ENCODE measurements around the gene PCNT. TPM values are rescaled to one million over a fixed set of nuclear protein-coding genes. Genes with fewer than 3 reads are reported as not detected.
A peak's percentile ranks its signal among the peaks of the same experiment; 100 is the strongest.

The PCNT gene
- total and polyA plus RNA-seq, 4 experiments from 2014 or later = 2.0 to 52.1 (median 36.1) TPM

GRCh38 chr21:46323227-46323709 lies 688 bp upstream of the PCNT start:
- POLR2A ChIA-PET (ENCODE audit: partially characterized antibody) = interaction anchor here (0.6 to 1.8 kb wide), 4 partner anchors 27 to 103 kb away, joined by 3 to 16 read pairs (median 4); partner anchors contain the start of genes MCM3AP and YBEY

GRCh38 chr21:46324390-46325072 lies 575 bp downstream of the PCNT start:
- Mint-ChIP-seq H3K4me1 (peaks cover 15 to 44% (median 28%) of the 10 kb centered on the region in 4 donors), H3K36me3 (peaks cover 9 to 20% of the 10 kb centered on the region in 2 donors), H3K4me3 (peak overlapping the region; percentile 84 to 98 (median 96)), H3K9me3 (peaks cover 0 to 2% (median 0%) of the 10 kb centered on the region in 8 donors), H3K27me3 (no peaks in the 10 kb centered on the region), H3K27ac (peak overlapping the region in 5 of 7 donors; percentile 91 to 99 (median 99))
- Histone ChIP-seq H3K27me3 (ENCODE audit: insufficient read depth, low read length) (no peaks in the 10 kb centered on the region), H3K27ac (ENCODE audit: low read depth, low read length) (peak overlapping the region; percentile 94), H3K4me3 (ENCODE audit: low read length in 2 of 2) (peak overlapping the region; percentile 73 to 93), H3K9me3 (ENCODE audit: control insufficient read depth in 1 of 2, low read length in 2 of 2) (no peaks in the 10 kb centered on the region), H3K4me1 (ENCODE audit: insufficient read depth, low read length) (peaks cover 28% of the 10 kb centered on the region), H3K36me3 (ENCODE audit: insufficient read depth, low read length) (no peaks in the 10 kb centered on the region)
- POLR2A ChIA-PET (ENCODE audit: partially characterized antibody) = interaction anchor here (0.6 to 2.2 kb wide), 5 partner anchors 39 to 311 kb away, joined by 3 to 16 read pairs (median 6); partner anchors contain the start of genes MCM3AP, PRMT2 and YBEY
- intact Hi-C loops (cut with micrococcal nuclease) = loop anchor here (1.0 to 10.0 kb wide), 6 partner anchors 38 to 350 kb away; partner anchors contain the start of genes DIP2A, LSS and YBEY
- peak; percentile 77 to 92 (median 88) for DNase-seq
- CTCF ChIA-PET (ENCODE audit: partially characterized antibody) = no interaction called here

More at GRCh38 chr21:46323227-46323709, 688 bp upstream of the PCNT start:
- Histone ChIP-seq H3K9me3 (ENCODE audit: control insufficient read depth in 1 of 2, low read length in 2 of 2) (no peaks in the 10 kb centered on the region), H3K27ac (ENCODE audit: low read depth, low read length) (peak overlapping the region; percentile 94), H3K4me1 (ENCODE audit: insufficient read depth, low read length) (peaks cover 28% of the 10 kb centered on the region), H3K27me3 (ENCODE audit: insufficient read depth, low read length) (no peaks in the 10 kb centered on the region), H3K36me3 (ENCODE audit: insufficient read depth, low read length) (no peaks in the 10 kb centered on the region), H3K4me3 (ENCODE audit: low read length in 2 of 2) (peak overlapping the region; percentile 73 to 93)
- peak in 1 of 5 donors; percentile 2 for DNase-seq
- H3K27me3 Mint-ChIP-seq = no peaks in the 10 kb centered on the region
- CTCF ChIA-PET (ENCODE audit: partially characterized antibody) = interaction anchor here (0.9 to 1.6 kb wide), 3 partner anchors 13 to 180 kb away, joined by 3 to 4 read pairs (median 4); no protein-coding TSS in a partner anchor
- peaks cover 9 to 17% of the 10 kb centered on the region in 2 donors for H3K36me3 Mint-ChIP-seq
- peaks cover 15 to 44% (median 28%) of the 10 kb centered on the region in 4 donors for H3K4me1 Mint-ChIP-seq
- peaks cover 0 to 2% (median 0%) of the 10 kb centered on the region in 8 donors for H3K9me3 Mint-ChIP-seq
- H3K27ac Mint-ChIP-seq = peak overlapping the region; percentile 31 to 91 (median 75)
- intact Hi-C loops (cut with micrococcal nuclease) = loop anchor here (10.0 kb wide), 1 partner anchor 348 kb away; no protein-coding TSS in a partner anchor
- peak overlapping the region; percentile 88 to 98 (median 96) for H3K4me3 Mint-ChIP-seq

GRCh38 chr21:46325073-46325912 lies 1.3 kb downstream of the PCNT start:
- intact Hi-C loops (cut with micrococcal nuclease) = loop anchor here (10.0 kb wide), 1 partner anchor 350 kb away; no protein-coding TSS in a partner anchor
- Mint-ChIP-seq H3K9me3 (peaks cover 0 to 2% (median 0%) of the 10 kb centered on the region in 8 donors), H3K4me1 (peaks cover 15 to 44% (median 28%) of the 10 kb centered on the region in 4 donors), H3K27ac (peak overlapping the region; percentile 71 to 91 (median 89)), H3K27me3 (no peaks in the 10 kb centered on the region), H3K4me3 (peak overlapping the region; percentile 81 to 97 (median 86)), H3K36me3 (peaks cover 9 to 23% of the 10 kb centered on the region in 2 donors)
- peak in 1 of 5 donors; percentile 56 for DNase-seq
- H3K36me3 ChIP-seq (ENCODE audit: insufficient read depth, low read length) = no peaks in the 10 kb centered on the region
- H3K4me1 ChIP-seq (ENCODE audit: insufficient read depth, low read length) = peaks cover 28% of the 10 kb centered on the region
- peak overlapping the region; percentile 69 for H3K27ac ChIP-seq (ENCODE audit: low read depth, low read length)
- no peaks in the 10 kb centered on the region for H3K27me3 ChIP-seq (ENCODE audit: insufficient read depth, low read length)
- H3K9me3 ChIP-seq (ENCODE audit: control insufficient read depth in 1 of 2, low read length in 2 of 2) = no peaks in the 10 kb centered on the region
- ChIA-PET POLR2A (ENCODE audit: partially characterized antibody) (interaction anchor here (0.9 to 2.2 kb wide), 4 partner anchors 40 to 311 kb away, joined by 3 to 6 read pairs (median 4); partner anchors contain the start of genes DIP2A and MCM3AP), CTCF (ENCODE audit: partially characterized antibody) (interaction anchor here (1.0 to 1.3 kb wide), 3 partner anchors 40 to 182 kb away, joined by 3 to 11 read pairs (median 4); partner anchors contain the start of genes MCM3AP and YBEY)
- H3K4me3 ChIP-seq (ENCODE audit: low read length in 2 of 2) = peak overlapping the region; percentile 73 to 93

GRCh38 chr21:46326110-46326703 lies 2.3 kb downstream of the PCNT start:
- intact Hi-C loops (cut with micrococcal nuclease) = loop anchor here (10.0 kb wide), 1 partner anchor 351 kb away; no protein-coding TSS in a partner anchor
- H3K27ac Mint-ChIP-seq = peak overlapping the region in 2 of 7 donors; percentile 30 to 91

GRCh38 chr21:46327711-46328110 lies 3.8 kb downstream of the PCNT start:
- ChIA-PET POLR2A (ENCODE audit: partially characterized antibody) (no interaction called here), CTCF (ENCODE audit: partially characterized antibody) (no interaction called here)
- intact Hi-C loops (cut with micrococcal nuclease) = loop anchor here (10.0 kb wide), 1 partner anchor 353 kb away; no protein-coding TSS in a partner anchor
- Mint-ChIP-seq H3K27ac (no peak overlapping the region), H3K27me3 (no peaks in the 10 kb centered on the region), H3K9me3 (peaks cover 0 to 2% (median 0%) of the 10 kb centered on the region in 8 donors), H3K4me3 (no peak overlapping the region), H3K4me1 (peaks cover 6 to 25% (median 20%) of the 10 kb centered on the region in 4 donors), H3K36me3 (peaks cover 19 to 30% of the 10 kb centered on the region in 2 donors)
- H3K9me3 ChIP-seq (ENCODE audit: control insufficient read depth in 1 of 2, low read length in 2 of 2) = no peaks in the 10 kb centered on the region
- H3K4me3 ChIP-seq (ENCODE audit: low read length in 2 of 2) = no peak overlapping the region
- H3K27ac ChIP-seq (ENCODE audit: low read depth, low read length) = no peak overlapping the region
- peaks cover 14% of the 10 kb centered on the region for H3K4me1 ChIP-seq (ENCODE audit: insufficient read depth, low read length)
- H3K27me3 ChIP-seq (ENCODE audit: insufficient read depth, low read length) = no peaks in the 10 kb centered on the region
- H3K36me3 ChIP-seq (ENCODE audit: insufficient read depth, low read length) = no peaks in the 10 kb centered on the region
- no peak for DNase-seq

More at GRCh38 chr21:46326110-46326703, 2.3 kb downstream of the PCNT start:
- Mint-ChIP-seq H3K4me3 (peak overlapping the region in 5 of 8 donors; percentile 4 to 83 (median 43)), H3K4me1 (peaks cover 15 to 40% (median 29%) of the 10 kb centered on the region in 4 donors), H3K36me3 (peaks cover 14 to 27% of the 10 kb centered on the region in 2 donors), H3K27me3 (no peaks in the 10 kb centered on the region), H3K9me3 (peaks cover 0 to 2% (median 0%) of the 10 kb centered on the region in 8 donors)
- H3K4me3 ChIP-seq (ENCODE audit: low read length in 2 of 2) = no peak overlapping the region
- H3K27me3 ChIP-seq (ENCODE audit: insufficient read depth, low read length) = no peaks in the 10 kb centered on the region
- no peak for DNase-seq
- ChIA-PET POLR2A (ENCODE audit: partially characterized antibody) (interaction anchor here (0.9 to 2.2 kb wide), 4 partner anchors 41 to 310 kb away, joined by 3 to 6 read pairs (median 4); partner anchors contain the start of genes DIP2A and MCM3AP), CTCF (ENCODE audit: partially characterized antibody) (interaction anchor here (1.0 to 1.3 kb wide), 3 partner anchors 41 to 183 kb away, joined by 3 to 11 read pairs (median 4); partner anchors contain the start of genes MCM3AP and YBEY)
- H3K36me3 ChIP-seq (ENCODE audit: insufficient read depth, low read length) = no peaks in the 10 kb centered on the region
- no peaks in the 10 kb centered on the region for H3K9me3 ChIP-seq (ENCODE audit: control insufficient read depth in 1 of 2, low read length in 2 of 2)
- peaks cover 27% of the 10 kb centered on the region for H3K4me1 ChIP-seq (ENCODE audit: insufficient read depth, low read length)
- no peak overlapping the region for H3K27ac ChIP-seq (ENCODE audit: low read depth, low read length)

- Mint-ChIP-seq H3K27me3 (no peaks in the 10 kb centered on the region), H3K36me3 (peaks cover 20 to 30% of the 10 kb centered on the region in 2 donors), H3K4me3 (no peak overlapping the region), H3K9me3 (peaks cover 0 to 2% (median 0%) of the 10 kb centered on the region in 8 donors), H3K27ac (peak overlapping the region in 1 of 7 donors; percentile 19), H3K4me1 (peaks cover 6 to 20% (median 18%) of the 10 kb centered on the region in 4 donors)
- intact Hi-C loops (cut with micrococcal nuclease) = loop anchor here (10.0 kb wide), 1 partner anchor 353 kb away; no protein-coding TSS in a partner anchor
- Histone ChIP-seq H3K36me3 (ENCODE audit: insufficient read depth, low read length) (no peaks in the 10 kb centered on the region), H3K27me3 (ENCODE audit: insufficient read depth, low read length) (no peaks in the 10 kb centered on the region), H3K9me3 (ENCODE audit: control insufficient read depth in 1 of 2, low read length in 2 of 2) (no peaks in the 10 kb centered on the region), H3K27ac (ENCODE audit: low read depth, low read length) (no peak overlapping the region), H3K4me1 (ENCODE audit: insufficient read depth, low read length) (peaks cover 9% of the 10 kb centered on the region), H3K4me3 (ENCODE audit: low read length in 2 of 2) (no peak overlapping the region)
- ChIA-PET CTCF (ENCODE audit: partially characterized antibody) (no interaction called here), POLR2A (ENCODE audit: partially characterized antibody) (no interaction called here)
- no peak for DNase-seq
These were observed 4.2 kb downstream of the PCNT start for GRCh38 chr21:46328151-46328550.
